Left forelimb (tissue), 1 donor: ENCODE data around the gene TLE3.

ENCODE experiments used
- DNase-seq: peaks from one replicate; pipeline ENCODE4 v3.0.0-alpha.2; 2018; ENCODE audit warnings: low spot score

TLE3 gene

DNA sequence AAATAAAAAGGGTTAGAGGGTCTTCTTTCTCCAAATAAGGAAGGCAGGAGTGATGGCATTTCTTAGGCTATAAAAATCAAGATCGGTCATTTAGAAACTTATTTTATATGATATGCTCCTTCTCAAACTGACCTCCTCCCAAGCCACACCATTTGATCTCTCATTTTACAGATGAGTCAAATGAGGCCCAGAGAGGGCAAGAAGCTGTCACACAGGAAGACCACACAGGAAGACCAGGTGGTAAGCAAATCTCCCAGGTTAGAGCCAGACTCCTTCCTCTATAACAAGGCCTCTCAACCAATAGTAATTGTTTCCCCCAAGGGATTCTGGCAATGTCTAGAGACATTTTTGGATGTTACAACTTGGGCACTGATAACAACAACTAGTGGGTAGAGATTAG is 13.8 kb downstream of the TLE3 start:
- DNase-seq: no peak

DNA sequence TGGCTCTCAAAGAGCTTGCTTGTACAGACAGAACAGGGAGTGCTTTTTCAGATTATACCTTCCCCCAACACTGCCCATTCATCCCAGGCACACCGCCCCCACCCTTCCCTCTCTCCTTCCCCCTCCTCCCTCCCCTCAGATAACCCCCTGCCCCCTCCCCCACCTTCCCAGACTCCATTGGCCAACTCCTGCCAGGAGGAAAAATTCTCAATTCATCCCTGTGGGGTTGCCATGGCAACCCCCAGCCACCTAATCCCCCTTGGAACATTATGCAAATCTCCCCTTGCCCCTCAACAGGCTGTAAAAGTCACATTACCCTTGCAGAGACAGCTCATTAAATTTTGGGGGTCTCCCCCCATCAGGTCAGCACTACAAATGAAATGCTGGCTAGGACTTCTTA is 14.3 kb downstream of the TLE3 start:
- no peak for DNase-seq

DNA sequence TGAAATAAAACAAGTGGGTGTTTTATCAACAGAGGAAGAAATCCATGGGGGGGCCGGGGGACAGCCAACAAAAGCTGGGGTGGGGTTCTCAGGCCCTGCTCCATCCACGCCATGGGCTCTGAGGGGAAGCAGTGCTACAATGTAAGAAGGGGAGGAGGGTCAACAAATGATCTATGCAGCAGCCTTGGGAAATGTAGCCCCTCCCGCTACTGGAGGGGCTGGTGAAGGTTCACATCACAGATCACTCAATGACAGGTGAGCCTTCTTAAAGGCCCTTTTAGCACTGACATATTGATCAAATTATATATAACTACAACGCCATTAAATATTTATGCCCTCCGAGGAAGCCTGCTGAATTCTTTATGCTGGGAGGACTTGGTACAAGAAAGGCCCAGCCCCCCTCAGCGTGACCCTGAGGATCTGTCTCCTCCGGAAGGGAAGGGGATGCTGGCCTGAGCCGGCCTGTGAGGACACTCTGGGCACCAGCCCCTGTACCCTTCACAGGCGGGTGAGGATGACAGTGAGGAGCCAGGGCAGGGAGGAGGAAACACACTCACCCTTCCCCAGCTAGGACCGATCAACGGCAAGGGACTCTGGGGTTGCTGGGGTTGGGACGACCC is 15.3 kb downstream of the TLE3 start:
- no peak for DNase-seq

DNA sequence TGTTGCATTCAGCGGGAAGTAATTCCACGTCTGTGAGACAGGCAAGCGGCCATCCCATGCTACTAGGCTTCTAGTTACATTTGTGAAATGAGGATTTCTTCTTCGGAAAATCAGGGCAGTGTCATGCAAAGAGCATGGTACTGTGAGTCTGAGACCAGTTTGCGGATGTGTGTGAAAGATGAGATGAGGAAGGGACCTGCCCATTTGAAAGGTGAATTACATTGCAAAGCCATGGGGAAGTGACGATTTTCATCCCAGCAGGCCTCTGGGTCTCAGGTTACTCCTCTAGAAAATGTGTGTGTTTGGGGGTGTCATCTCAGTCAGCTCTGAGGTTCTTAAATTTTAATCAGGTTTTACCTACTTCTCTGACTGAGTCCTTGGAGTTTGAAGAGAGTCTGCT is 16.1 kb downstream of the TLE3 start:
- no peak for DNase-seq

DNA sequence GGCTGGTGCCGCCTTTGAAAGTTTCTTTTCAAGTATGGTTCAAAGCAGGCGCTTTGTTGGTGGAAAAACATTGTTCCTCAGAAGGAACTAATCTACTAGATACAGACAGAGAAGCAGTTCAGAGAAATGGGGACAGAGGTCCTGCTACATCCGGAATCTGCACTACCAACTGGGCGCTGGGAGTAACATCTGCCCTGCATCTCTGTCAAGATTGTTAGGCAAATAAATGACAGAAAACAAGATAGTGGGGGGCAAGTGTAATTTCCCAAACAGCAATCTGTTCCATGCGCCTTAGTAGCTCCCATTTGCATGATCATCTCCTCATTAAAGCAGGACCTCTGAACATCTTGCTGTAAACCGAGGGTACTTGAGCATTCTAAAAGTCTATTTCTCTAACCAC is 17.4 kb downstream of the TLE3 start:
- DNase-seq: no peak

DNA sequence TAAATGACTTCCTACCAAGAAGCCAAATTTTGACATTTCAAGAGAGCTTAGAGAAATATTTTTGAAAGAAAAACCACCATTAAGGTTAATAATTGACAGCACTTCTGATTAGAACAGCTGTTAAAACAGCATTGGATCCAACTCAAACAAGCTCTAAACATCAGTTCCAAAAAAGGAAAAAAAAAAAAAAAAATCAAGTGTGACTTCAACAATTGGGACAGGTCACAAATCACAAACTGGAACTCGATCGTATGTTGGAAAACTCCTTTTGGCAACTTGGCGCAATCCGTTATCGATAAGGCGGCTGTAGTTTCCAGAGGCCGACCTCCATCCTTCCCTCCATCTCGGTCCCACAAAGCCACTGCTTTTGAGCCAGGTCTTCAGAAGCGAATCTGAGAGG is 17.8 kb downstream of the TLE3 start:
- no peak for DNase-seq

DNA sequence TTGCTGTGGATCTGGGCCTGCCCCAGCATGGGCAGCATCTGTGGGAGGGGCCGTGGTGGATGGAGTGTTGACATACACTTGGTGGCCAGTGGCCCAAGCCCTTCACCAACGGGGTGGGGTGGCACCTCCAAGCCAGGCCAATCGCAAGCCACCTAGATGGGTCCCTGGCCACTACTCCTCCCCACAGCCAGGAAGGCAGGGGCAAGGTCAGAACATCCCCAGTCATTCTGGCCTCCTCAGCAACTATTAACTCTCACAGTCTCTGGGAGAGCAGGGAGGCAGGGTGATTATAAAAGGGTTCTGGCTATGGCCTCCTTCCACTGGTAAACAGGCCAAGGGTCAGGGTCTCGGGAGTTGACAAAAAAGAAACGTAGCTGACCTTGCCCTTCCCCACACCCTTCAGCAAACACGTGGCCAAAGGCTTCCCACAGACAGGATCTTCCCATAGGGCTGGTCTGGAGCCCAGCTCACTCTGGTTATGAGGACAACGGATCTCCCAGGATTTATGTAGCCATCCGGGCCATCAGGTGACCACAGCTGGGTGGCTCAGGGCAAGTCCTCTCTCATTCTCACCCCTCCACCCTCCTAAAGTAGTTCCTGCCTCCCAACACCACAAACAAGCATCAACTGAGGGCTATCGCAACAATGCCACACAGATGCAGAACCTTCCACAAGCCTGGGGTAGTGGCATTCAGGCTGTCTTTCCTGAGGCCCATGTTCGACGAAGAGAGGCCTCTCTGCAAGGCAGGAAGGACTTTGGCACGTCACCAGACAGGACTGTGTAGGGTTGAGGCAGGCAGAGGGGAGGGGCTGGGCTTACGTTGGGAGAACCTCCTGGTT is 18.9 kb downstream of the TLE3 start:
- DNase-seq: no peak

DNA sequence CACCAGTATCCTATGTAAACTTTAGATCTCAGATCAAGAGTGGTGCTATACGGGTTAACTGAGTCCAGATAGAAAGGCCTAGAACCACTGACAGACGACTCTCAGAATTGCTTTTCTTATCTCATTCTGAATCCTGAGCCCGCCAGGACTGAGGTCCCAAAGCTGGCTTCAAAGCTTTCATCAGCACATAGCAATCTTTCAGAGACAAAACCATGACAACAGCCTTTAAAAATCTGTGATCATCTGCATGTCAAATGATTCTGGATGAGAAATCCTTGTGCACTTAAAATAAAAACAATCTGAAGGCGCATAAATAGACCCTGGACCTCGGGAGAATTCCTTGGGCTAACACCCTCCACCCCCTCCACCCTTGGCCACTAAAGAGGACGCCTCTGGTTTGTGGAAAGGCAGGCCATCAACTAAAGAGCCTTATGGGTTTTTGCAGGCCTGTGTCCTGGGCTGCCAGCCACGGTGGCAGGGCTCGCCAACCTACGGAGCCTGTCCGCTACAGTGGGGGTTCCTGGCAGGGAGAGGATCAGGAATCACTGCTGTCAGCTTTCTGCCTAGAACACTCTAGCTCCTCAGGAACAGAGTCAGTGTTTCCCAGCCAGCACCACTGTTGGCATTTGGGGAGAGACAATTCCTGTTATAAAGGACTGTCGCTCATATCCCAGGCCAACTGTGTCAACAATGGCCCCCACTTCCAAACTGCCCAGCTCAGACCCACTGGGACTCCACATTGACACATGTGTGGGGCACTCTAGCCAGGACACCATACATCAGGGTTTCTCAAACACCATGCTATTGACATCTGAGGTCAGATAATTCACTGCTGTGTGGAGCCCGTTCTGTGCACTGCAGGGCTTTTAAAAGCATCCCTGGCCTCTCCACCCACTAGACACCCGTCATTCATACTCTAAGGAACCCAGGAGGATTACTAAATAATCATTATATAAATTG is 20.2 kb downstream of the TLE3 start:
- DNase-seq: no peak

DNA sequence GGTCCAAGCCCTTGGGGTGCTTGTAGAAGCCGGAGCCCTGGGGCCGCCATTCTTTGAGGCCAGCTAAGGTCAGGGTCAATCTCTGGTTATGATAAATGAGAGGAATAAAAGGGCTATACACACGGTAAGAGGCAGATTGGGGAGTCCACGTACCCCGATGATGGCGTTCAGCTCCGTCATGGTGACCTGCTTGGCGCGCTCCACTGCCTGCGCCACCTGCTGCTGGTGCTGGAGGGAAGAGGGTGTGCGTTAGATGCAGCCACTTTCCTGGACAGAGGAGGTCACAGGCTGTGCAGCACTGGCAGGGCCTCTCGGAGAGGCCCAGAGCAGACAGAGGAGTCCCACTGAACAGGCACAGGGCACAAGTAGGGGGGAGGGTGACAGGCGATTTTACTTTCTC is 23.3 kb downstream of the TLE3 start:
- DNase-seq: no peak

DNA sequence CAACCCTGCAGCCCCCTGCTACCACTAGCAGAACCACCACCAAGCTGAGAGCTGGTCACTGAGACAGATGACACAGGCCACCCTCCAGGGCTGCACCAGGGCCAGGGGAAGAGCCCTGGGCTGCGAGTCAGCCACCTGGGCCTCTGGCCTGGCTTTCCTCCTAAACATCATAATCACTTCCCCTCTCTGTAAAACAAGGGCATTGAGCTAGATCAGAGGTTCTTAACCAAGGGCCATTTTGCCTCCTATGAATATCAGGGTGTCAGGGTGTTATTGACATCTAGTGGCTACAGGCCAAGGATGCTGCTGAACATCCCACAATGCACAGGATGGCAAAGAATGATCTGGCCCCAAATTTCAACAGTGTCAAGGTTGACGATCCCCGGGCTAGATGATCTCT is 25.2 kb downstream of the TLE3 start:
- DNase-seq: no peak

DNA sequence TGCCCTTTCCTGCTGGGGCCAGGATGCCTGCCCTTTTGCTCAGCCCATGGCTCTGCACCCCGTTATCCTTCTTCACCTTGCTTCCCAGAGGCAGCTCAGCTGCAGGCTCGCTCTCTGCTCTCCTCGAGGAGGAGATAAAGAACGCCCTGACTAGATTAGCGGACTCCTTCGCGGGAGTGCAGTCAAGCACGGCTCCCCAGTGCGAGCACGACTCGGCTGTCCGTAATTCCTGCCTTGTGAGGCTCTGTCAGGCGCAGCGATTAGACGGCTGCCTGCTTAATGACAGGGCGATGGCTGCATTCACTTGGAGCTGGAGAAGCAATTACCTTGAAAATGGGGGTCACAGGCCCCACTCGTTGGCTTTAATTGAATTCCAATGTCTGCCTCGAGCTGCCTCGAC is 25.9 kb downstream of the TLE3 start:
- no peak for DNase-seq

DNA sequence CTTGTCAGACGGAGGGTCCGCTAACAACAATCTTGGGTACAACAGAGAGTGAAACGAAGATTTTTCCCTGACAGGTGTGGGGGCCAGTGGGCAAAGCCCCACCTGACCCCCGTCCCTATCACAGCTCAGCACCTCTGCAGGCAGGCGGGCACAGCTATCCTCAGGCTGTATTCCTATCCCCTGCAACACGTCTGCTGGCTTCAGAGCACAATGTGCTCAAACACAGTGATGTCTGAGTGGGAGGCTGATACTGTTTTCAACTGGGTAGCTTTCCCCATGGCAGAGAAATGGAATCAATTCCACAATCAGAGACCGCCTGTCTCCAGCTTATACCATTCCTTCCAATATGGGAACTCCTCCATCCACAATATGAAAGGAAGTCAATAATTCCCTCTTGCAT is 28.0 kb downstream of the TLE3 start:
- DNase-seq: no peak

DNA sequence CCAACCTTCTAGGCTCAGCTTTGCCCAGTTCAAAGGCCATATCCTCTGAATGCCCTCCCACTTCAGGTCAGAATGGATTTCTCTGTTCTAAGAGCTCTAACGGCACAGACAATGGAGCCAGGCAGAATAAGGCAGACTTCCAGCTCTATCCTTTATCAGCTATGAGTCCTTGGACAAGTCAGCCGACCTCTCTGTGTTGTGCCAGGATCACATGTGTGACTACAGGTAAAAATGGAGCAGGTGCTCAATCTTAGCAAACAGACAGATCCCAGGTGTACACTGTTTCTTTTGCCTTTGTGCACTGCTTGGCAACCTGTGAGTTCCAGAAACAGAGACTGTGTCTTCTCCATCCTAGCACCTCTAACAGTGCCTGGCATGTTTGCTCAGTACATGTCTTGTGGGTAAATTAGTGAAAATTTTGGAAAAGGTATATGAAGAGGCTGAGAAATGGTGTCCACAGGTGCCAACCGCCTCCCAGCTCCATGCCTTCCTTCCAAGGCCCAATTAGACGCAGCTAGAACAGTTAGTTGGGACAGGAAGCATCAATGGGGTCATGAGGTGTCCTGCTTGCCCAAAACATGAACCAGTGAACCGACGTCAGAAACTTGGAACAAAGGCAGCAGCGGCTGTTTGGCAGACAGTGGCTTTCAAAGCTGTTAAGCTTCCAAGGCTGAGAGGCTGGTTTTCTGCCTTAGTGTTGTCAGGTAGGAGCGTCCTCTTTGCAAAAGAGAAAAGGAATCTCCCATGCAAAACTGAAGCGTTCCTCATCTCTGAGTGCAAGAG is 28.7 kb downstream of the TLE3 start:
- no peak for DNase-seq

DNA sequence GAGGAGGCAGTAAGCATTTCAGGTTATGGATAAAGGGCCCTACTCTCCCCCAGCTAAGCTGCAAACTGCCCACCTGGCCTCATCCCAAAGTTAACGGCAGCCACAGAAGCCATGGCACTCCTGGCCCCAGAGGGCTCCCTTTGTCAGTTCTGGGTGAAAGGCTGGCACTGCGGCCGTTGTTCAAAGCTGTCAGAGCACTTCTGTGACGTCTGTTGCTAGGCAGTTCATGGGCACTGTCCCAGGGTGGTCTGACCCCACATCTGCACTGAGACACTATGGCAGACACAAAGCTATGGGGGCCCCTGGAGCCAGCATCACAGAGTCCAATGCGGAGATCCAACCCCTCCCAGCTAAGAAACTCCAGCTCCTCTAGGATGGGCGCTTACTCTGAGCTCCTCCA is 30.0 kb downstream of the TLE3 start:
- no peak for DNase-seq

DNA sequence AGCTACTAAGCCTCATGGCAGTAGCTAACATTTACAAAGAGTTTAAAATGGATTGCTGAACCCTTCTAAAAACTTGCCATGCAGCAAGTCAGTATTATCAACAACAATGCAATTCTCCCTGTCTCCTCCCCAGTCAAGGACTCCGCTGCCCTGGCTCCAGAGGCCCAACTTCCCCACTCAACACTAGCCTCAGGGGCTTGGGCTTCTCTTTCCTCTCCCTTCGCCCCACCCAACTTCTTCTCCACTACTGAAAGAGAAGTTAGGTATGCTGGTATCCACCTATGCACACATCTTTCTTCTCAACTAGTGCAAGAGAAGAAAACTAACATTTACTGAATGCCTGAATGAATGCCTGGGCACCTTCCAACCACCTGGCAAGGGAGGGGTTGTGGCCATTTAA is 30.7 kb downstream of the TLE3 start:
- no peak for DNase-seq

DNA sequence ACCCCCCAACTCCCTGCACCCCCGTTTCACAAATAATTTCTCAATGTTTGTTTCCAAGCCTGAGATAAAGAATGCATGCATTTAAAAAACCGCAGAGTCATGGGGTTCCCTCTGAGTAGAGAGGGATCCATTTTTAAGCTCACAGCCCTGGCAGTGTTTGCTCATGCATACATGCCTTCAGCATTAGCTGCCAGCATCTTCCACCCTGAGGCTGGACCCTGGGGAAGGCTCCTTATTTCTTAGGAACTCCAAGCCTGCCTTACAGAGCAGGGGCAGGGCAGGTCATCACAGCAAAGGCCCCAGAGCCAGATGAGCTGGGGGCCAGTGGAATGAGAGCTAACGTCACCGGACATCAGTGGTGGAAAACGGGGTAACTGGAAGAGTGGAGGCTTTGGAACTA is 31.3 kb downstream of the TLE3 start:
- DNase-seq: no peak

DNA sequence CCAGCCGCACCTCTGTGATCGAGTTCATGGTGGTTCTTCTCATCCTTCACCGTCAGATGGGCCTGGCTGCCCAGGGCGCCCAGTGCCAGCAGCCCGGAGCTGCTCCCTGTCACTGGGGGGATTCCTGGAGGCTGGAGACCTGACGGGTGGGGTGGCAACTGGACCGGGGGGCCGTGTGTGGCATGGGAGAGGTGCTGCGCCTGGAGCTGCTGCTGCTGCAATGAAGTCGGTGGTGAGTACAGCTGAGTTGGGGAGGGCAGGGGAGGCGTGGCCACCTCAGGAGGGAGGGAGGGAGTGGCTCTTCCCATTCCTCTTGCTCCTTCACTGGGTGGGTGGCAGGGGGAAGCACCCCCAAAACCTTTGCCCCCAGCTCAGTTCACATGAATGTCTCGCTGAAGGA is 31.7 kb downstream of the TLE3 start:
- DNase-seq: no peak

DNA sequence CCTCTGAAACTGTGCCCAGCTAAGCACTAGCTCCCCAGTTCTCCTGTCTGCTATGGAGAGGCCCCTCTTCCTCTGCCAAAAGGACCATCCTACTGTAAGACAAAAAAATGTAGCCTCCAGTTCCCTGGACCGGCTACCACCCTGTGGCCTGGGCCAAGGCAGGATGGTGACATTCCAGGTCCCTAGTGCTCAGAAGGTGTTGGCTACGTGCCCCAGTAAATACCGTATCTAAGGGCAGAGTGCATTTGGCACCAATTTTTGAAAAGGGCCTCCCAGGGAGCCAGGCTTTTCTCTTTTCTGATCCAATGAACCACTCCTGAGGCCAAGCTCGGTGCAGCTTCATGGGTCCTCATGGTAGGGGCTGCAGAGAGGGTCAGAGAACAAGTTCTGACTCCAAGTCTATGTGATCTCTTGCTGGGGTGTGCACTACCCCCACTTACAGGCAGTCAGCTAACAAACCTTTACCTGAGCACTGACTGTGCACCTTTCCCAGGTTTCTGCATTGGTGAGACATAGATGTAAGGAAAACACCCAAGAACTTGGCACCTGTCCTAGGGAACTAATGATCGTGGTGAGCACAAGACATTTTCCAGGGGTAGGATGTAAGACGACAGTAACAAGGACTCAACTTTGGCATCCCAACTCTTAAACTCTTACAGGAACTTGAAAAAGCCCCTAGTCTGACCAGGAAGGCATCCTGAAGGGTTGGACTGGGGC is 32.6 kb downstream of the TLE3 start:
- DNase-seq: no peak

DNA sequence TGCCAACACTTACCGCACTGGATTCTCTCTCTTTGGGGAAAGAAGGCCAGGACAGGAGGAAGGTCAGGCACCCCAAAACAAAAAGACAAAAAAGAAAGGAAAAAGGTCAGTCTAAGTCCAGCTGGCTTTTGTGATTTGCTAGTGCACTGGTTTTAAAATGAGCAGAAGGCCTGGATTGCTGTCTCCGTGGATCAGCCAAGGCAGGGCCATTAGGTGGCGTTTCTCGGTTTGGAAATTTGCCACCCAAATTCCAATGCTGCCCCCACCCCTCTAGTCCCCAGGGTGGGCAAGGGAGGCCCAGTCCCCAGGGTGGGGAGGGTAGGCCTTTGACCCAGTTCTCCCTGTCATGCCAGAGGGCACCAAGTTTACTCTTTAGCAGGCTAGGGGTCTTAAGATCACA is 33.3 kb downstream of the TLE3 start:
- DNase-seq: no peak

DNA sequence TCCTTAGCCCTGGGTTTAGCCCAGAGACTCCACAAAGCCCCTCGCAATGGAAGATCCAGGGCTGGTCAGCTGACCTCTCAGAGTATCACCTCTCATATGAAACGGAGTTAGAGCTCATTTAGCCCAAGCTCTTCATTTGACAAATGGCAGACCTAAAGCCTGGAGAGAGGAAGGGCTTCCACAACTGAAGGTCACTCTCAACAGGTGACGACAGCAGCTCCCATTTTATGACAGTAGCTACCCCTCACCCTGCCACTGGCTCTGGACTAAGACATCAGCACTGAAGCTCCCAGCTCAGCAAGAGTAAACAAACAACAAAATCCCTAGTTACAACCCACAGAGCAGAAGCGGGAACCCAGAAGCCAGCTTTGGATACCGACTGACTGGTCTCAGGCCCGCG is 33.7 kb downstream of the TLE3 start:
- DNase-seq: no peak

DNA sequence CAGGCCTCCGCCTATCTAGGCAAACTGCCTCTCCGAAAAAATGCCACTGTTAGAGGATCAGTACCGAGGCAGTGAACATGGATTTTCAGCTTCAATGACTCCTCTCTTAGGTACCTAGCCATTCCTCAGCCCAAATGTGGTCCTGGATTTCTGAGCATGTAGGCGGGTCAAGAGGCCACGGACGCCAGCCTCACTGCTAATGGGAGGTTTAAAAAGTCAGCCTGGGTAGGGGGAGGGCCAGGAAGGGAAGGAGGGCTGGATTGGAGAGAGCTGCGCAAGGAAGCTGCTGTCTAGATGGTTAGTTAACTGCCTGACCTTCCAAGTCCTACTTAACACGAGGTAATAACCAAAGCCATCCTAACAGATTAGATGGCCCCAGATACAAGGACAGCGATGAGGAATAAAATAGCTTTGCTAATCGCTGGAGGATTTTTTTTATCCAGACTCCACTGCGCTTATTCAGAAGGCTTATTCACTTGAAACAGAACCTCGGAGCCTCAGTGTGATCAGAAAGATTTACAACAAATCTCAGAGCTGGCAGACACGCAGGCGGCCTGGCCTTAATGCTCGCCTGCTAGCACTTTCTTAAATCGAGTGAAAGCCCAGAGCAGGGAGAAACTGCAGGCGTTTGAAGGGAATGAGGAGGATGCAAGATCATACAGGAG is 34.3 kb downstream of the TLE3 start:
- no peak for DNase-seq
